T-helper 17 cell (primary cell): ENCODE data around the gene FBN1. TPM values are rescaled to one million over a fixed set of nuclear protein-coding genes. Genes with fewer than 3 reads are reported as not detected.

Experiments
- ATAC-seq: fragments of 150-1000 bp; cut with Tn5 transposase; 2 replicates; pipeline ENCODE4 v1.10.0; 2021; ENCODE audit warnings: mild to moderate bottlenecking, moderate library complexity
- DNase-seq, 3 donors: peaks; one replicate each; pipeline versions ENCODE4 v3.0.0 to v3.0.0-alpha.2; 2020 to 2021
- H3K9me3 ChIP-seq: one replicate; pipeline ENCODE4 v1.7.0; 2013; ENCODE audit warnings: low read length, mild to moderate bottlenecking; ENCODE audit not compliant: control insufficient read depth, poor library complexity, severe bottlenecking
- H3K27ac Mint-ChIP-seq: one replicate; pipeline ENCODE4 v1.8.0; 2022; ENCODE audit warnings: mild to moderate bottlenecking, moderate library complexity, mixed read lengths
- H3K27me3 Mint-ChIP-seq: one replicate; pipeline ENCODE4 v1.8.0; 2022; ENCODE audit warnings: mixed read lengths
- H3K36me3 Mint-ChIP-seq: one replicate; pipeline ENCODE4 v1.8.0; 2022; ENCODE audit warnings: low read depth, mixed read lengths
- H3K4me1 Mint-ChIP-seq: one replicate; pipeline ENCODE4 v1.8.0; 2022; ENCODE audit warnings: mild to moderate bottlenecking, mixed read lengths
- H3K4me3 Mint-ChIP-seq: one replicate; pipeline ENCODE4 v1.8.0; 2022; ENCODE audit warnings: mild to moderate bottlenecking, moderate library complexity, mixed read lengths
- total RNA-seq, 4 donors: library from RNA in 2 of 4; stranded (reverse) in 2 of 4; gene quantifications; one replicate each; pipeline ENCODE4 v1.2.3 and lab custom pipeline; 2022 to 2026

Gene FBN1
- total RNA-seq, 2 donors from 2014 or later, result 0.07 to 0.29 TPM

DNA sequence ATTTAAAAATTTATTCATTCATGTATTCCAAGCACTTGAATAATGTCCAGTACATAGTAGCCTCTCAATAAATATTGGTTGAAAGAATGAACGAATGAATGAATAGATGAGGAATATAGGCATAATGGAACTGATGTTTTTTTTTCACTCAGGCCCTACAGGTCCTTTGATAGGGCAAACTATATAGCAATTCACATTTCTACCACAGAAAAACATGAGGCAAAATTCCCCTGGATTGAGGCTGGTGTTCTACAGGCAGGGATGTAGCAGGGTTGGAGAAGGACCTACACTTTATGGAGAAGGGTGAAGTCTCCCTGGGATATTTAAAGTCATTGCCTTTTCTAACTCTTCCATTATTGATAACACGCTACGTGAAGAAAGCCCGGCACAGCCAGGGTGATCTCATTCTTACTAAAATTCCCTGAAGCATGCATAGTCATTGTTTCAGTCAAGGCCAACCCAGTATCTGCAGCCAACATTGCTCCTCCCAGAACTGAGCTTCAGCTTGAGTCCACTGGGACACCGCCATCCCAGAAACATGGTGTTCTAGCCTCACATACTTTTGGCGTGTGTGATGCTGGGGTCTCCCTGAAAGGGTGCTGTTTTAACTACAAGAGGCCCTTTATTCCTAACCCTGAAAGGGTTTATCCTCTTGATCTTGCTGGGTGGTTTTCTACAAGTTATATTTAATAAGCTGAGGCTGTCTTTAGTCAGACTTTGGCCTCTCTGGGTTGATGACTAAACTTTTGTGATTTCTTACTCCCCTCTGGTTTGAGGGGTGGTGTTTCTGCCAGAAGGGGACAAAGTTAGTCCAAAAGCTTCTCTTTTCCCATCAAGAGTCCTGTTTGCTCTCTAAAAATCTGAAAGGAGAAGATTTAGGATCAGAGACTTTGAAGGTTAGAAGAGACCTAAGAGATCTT, 25.9 kb upstream of the FBN1 start:
- Mint-ChIP-seq H3K4me3 (no peak overlapping the region), H3K4me1 (no peaks in the 10 kb centered on the region), H3K36me3 (no peaks in the 10 kb centered on the region), H3K27ac (no peak overlapping the region), H3K27me3 (peaks cover 6% of the 10 kb centered on the region)
- DNase-seq, result no peak
- no peaks in the 10 kb centered on the region for H3K9me3 ChIP-seq
- no peak for ATAC-seq

DNA sequence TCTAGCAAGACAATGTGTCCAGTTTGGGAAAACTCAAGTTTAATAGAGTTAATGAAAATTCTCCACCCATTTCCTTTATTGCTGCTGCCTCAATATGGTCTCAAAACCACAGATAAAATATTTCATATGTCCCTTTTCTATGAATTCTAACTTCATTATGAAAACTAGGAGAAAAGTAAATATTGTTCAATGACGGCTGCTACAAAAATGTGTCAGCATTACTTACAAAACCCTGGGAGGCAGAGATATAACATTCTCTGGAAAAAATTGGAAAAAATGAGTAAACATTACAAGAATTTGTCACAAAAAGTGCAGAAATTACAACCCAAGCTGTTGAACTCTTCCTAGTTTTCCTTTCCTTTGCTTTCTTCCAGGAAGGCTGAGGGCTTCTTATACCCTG, 22.2 kb upstream of the FBN1 start:
- Mint-ChIP-seq H3K4me1 (no peaks in the 10 kb centered on the region), H3K36me3 (no peaks in the 10 kb centered on the region), H3K27ac (no peak overlapping the region), H3K4me3 (no peak overlapping the region), H3K27me3 (peaks cover 6% of the 10 kb centered on the region)
- no peak for DNase-seq
- H3K9me3 ChIP-seq, result no peaks in the 10 kb centered on the region
- no peak for ATAC-seq

DNA sequence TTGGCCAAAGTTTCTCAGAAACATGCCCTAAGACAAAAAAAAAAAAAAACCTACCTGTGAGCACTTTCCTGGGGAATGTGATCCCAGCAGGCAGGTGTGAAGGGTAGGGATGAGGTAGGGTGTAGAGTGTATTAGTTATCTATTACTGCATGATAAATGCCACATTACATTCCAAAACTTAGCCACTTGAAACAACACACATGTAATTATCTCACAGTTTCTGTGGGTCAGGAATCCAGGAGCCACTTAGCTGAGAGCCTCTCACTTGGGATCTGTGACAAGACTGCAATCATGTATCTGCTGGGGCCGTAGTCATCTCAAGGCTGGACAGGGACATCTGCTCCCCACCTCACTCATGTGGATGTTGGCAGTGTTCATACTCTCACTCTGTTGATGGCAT, 18.9 kb upstream of the FBN1 start:
- ATAC-seq (no peak), DNase-seq (no peak)
- Mint-ChIP-seq H3K27ac (no peak overlapping the region), H3K27me3 (no peaks in the 10 kb centered on the region), H3K36me3 (no peaks in the 10 kb centered on the region), H3K4me1 (no peaks in the 10 kb centered on the region), H3K4me3 (no peak overlapping the region)
- no peaks in the 10 kb centered on the region for H3K9me3 ChIP-seq

GRCh38 chr15:48657950-48658591, 12.6 kb upstream of the FBN1 start:
- no peaks in the 10 kb centered on the region for H3K9me3 ChIP-seq
- no peak for ATAC-seq
- Mint-ChIP-seq H3K4me3 (no peak overlapping the region), H3K4me1 (no peaks in the 10 kb centered on the region), H3K27me3 (peaks cover 16% of the 10 kb centered on the region), H3K36me3 (no peaks in the 10 kb centered on the region), H3K27ac (no peak overlapping the region)
- no peak for DNase-seq

GRCh38 chr15:48654801-48655200, 9.3 kb upstream of the FBN1 start:
- H3K4me1 Mint-ChIP-seq, result no peaks in the 10 kb centered on the region
- ATAC-seq, result no peak
- DNase-seq, result no peak
- H3K9me3 ChIP-seq, result no peaks in the 10 kb centered on the region
- H3K36me3 Mint-ChIP-seq, result no peaks in the 10 kb centered on the region
- H3K27me3 Mint-ChIP-seq, result peaks cover 16% of the 10 kb centered on the region
- no peak overlapping the region for H3K27ac Mint-ChIP-seq
- no peak overlapping the region for H3K4me3 Mint-ChIP-seq

GRCh38 chr15:48653913-48654670, 8.6 kb upstream of the FBN1 start:
- DNase-seq (no peak), ATAC-seq (no peak)
- H3K9me3 ChIP-seq, result no peaks in the 10 kb centered on the region
- no peak overlapping the region for H3K4me3 Mint-ChIP-seq
- no peak overlapping the region for H3K27ac Mint-ChIP-seq
- peaks cover 16% of the 10 kb centered on the region for H3K27me3 Mint-ChIP-seq
- no peaks in the 10 kb centered on the region for H3K36me3 Mint-ChIP-seq
- H3K4me1 Mint-ChIP-seq, result no peaks in the 10 kb centered on the region

DNA sequence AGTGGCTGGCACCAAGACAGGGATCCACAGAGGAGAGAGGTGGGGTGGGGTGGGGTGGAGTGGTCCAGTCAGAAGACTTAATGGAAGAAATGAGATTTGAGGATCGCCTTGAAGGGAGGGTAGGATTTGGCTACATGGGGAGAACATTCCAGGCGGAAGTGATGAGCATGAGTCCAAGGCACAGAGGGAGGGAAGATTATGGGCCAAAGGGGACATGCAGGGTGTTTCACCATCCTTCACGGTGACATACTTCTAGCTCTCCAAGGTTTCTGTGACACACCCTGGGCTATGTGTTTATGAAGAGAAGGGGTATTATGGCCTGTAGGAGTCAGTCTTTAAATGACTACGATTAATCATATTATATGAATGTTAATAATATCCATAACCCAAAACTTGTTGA, 7.7 kb upstream of the FBN1 start:
- ATAC-seq (no peak), DNase-seq (no peak)
- H3K9me3 ChIP-seq, result no peaks in the 10 kb centered on the region
- H3K36me3 Mint-ChIP-seq, result no peaks in the 10 kb centered on the region
- H3K4me3 Mint-ChIP-seq, result no peak overlapping the region
- peaks cover 14% of the 10 kb centered on the region for H3K27me3 Mint-ChIP-seq
- H3K27ac Mint-ChIP-seq, result no peak overlapping the region
- no peaks in the 10 kb centered on the region for H3K4me1 Mint-ChIP-seq

DNA sequence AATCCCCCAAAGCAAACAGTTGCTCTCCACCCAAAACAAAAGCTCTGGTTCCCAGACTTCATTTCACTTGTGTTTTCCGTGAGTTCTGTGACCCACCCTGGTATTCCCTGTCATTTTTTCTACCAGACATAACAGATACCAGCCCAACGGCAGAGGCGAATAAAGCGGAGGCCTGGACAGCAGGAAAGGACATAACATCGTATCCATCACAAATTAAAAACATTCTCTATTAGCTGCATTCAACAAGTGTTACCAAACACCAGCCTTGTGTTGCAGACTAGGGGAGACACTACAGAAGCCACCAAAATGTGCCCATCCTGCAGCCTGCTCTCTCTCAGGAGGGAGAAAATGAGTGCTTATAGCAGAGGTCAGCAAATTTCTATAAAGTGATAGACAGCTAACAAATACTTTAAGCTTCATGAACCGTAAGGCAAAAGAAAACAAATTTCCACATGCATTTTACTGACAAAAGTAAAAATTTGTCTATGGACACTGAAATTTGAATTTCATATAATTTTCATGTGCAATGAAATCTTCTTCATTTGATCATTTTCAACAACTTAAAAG, 7.1 kb upstream of the FBN1 start:
- Mint-ChIP-seq H3K27me3 (peaks cover 12% of the 10 kb centered on the region), H3K27ac (no peak overlapping the region), H3K4me1 (no peaks in the 10 kb centered on the region), H3K36me3 (no peaks in the 10 kb centered on the region), H3K4me3 (no peak overlapping the region)
- ATAC-seq, result no peak
- no peaks in the 10 kb centered on the region for H3K9me3 ChIP-seq
- no peak for DNase-seq

DNA sequence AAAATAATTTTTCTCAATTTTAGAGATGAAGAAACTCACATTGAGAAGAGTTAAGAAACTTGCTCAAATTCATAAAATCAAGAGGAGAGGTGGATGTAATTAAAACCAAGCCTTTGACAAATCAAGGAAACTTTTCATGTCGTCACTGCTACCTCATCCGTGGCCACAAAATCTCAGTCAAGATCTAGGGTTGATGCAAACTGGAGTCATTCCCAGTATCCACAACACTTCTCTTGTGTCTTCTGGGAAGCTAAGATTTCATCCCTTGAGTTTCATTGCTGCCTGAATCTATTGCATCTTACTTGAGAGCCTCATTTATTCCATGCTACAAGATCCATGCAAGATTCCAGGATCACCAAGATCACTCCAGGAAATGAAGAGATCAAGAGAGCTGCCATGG, 5.4 kb upstream of the FBN1 start:
- H3K36me3 Mint-ChIP-seq, result no peaks in the 10 kb centered on the region
- H3K9me3 ChIP-seq, result no peaks in the 10 kb centered on the region
- ATAC-seq (no peak), DNase-seq (no peak)
- H3K4me1 Mint-ChIP-seq, result no peaks in the 10 kb centered on the region
- peaks cover 25% of the 10 kb centered on the region for H3K27me3 Mint-ChIP-seq
- no peak overlapping the region for H3K27ac Mint-ChIP-seq
- H3K4me3 Mint-ChIP-seq, result no peak overlapping the region

DNA sequence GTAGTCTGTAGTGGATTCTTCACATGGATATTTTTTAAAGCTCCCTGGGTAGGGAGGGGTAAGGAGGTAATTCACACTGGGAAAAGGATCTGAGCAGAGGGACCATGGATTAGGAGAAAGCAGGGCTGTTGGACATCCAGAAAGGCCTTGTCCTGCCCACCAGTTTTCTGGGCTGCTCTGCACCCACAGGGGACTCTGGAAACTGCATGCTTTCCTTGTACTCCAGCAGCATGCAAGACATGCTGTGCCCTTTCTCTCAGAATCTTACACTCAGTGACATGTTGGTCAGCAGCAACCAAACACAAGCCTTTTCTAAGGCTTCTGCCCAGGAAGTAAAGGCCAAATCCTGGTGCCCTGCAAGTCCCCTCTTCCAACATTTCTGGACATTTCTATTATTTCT, 2.5 kb upstream of the FBN1 start:
- no peak overlapping the region for H3K27ac Mint-ChIP-seq
- ATAC-seq (no peak), DNase-seq (no peak)
- H3K9me3 ChIP-seq, result no peaks in the 10 kb centered on the region
- no peaks in the 10 kb centered on the region for H3K36me3 Mint-ChIP-seq
- peaks cover 30% of the 10 kb centered on the region for H3K27me3 Mint-ChIP-seq
- no peaks in the 10 kb centered on the region for H3K4me1 Mint-ChIP-seq
- H3K4me3 Mint-ChIP-seq, result no peak overlapping the region

DNA sequence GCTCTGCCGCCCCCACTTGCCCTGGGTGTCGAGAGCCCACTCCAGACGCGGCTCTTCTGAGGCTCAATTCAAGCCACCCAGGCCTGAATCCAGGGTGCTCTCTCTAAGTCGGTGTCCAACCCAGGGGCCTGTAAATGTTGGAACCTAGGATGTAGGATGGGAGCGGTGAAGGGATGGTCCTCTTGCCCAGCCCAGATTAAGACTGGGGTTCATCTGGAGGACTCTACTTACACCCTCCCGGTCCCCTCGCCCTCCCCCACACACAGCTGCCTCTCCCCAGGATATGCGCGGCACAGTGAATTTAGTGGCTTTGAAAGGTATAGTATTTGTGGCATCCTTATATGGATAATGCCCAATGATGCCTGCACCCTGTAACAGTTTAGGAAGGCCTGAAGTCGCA, 822 bp upstream of the FBN1 start:
- Mint-ChIP-seq H3K27me3 (peaks cover 39% of the 10 kb centered on the region), H3K4me1 (peaks cover 3% of the 10 kb centered on the region), H3K27ac (no peak overlapping the region), H3K4me3 (peak overlapping the region; percentile 58), H3K36me3 (no peaks in the 10 kb centered on the region)
- no peaks in the 10 kb centered on the region for H3K9me3 ChIP-seq
- no peak for ATAC-seq
- no peak for DNase-seq

- peaks cover 50% of the 10 kb centered on the region for H3K27me3 Mint-ChIP-seq
- no peak for DNase-seq
- peaks cover 4% of the 10 kb centered on the region for H3K4me1 Mint-ChIP-seq
- H3K36me3 Mint-ChIP-seq, result no peaks in the 10 kb centered on the region
- no peaks in the 10 kb centered on the region for H3K9me3 ChIP-seq
- no peak overlapping the region for H3K27ac Mint-ChIP-seq
- H3K4me3 Mint-ChIP-seq, result peak overlapping the region; percentile 19
- ATAC-seq, result no peak
These were observed 517 bp downstream of the FBN1 start for GRCh38 chr15:48644827-48645557.

DNA sequence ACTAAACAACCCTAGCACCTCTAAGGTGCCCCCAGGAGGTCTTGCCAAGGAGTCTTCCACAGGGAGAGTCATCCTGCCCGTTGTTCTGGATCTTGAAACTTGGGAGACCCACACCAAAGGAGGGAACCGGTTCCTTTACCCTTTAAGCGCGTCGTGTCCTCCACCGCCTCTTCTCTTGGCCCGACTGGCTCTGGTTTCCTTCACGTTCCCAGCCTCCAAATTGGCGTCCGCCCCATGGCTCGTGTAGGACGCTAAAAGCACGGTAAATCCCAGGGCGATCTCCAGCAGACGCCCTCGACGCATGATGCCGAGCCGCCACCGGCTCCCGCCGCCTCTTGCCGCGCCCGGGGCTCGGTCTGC, 1.1 kb downstream of the FBN1 start:
- peaks cover 4% of the 10 kb centered on the region for H3K4me1 Mint-ChIP-seq
- DNase-seq (no peak), ATAC-seq (no peak)
- H3K27ac Mint-ChIP-seq, result no peak overlapping the region
- H3K36me3 Mint-ChIP-seq, result no peaks in the 10 kb centered on the region
- peak overlapping the region; percentile 47 for H3K4me3 Mint-ChIP-seq
- H3K9me3 ChIP-seq, result no peaks in the 10 kb centered on the region
- peaks cover 50% of the 10 kb centered on the region for H3K27me3 Mint-ChIP-seq
